ENCODE results near the gene CAMK2A. TPM values are rescaled to one million over a fixed set of nuclear protein-coding genes. Genes with fewer than 3 reads are reported as not detected.

The CAMK2A gene
- total and polyA plus RNA-seq, 2 of the 4 experiments (the other 2 are of a cell fraction) = 0.18 to 0.19 TPM

DNA sequence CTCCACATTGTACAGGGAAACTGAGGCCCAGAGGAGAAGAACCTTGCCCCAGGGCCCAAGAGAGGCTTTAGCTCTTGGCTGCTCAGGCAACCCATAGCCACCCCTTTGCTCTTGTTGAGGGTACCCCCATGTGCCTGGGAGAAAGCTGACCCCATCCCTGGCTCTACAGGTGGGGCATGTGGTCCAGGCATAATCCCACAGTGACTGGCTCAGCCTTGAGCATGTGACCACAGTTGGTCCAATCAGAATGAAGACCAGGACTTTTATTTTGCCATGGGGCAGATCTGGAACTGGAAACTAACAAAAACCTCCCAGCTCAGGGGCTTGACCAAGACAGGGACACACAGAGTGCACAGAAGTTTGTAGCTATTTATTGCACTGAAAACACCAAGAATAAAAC lies 70.4 kb downstream of the CAMK2A start:
- peak; percentile 12 for DNase-seq
- ChIA-PET CTCF (interaction anchor here (1.4 kb wide), 1 partner anchor 13 kb away, joined by 3 read pairs; no protein-coding TSS in a partner anchor), POLR2A (ENCODE audit: unreplicated experiment) (interaction anchor here (0.6 kb wide), 1 partner anchor 218 kb away, joined by 4 read pairs; the partner anchor contains the start of genes HMGXB3 and TIGD6)

More for the DNA sequence above, 70.4 kb downstream of the CAMK2A start:
- dilution Hi-C loops (cut with HindIII; ENCODE audit: low sequenced_read_pairs, unreplicated experiment) (no loop called here), intact Hi-C loops (cut with micrococcal nuclease) (loop anchor here (2.0 to 10.0 kb wide), 3 partner anchors 184 to 382 kb away; no protein-coding TSS in a partner anchor), in situ Hi-C loops (cut with MboI; ENCODE audit: low sequenced_read_pairs) (loop anchor here (10.0 to 25.0 kb wide), 3 partner anchors 214 to 582 kb away; partner anchors contain the start of genes HMGXB3 and TIGD6)
- Histone ChIP-seq H2BK20ac (ENCODE audit: low read depth, low read length) (no peak overlapping the region), H3K4me1 (ENCODE audit: control insufficient read depth, insufficient read depth, low read length) (no peaks in the 10 kb centered on the region), H3K9me1 (ENCODE audit: insufficient read depth, low read length) (no peaks in the 10 kb centered on the region), H2BK5ac (ENCODE audit: low read depth, low read length, poor library complexity, severe bottlenecking) (no peak overlapping the region), H3K23ac (ENCODE audit: low read depth, low read length) (no peak overlapping the region), H3K18ac (ENCODE audit: low read depth, low read length) (no peak overlapping the region), H2AK9ac (replicated peaks; ENCODE audit: low read depth, low read length, poor library complexity) (peak overlapping the region; percentile 65), H4K20me1 (ENCODE audit: insufficient read depth, low read length) (no peaks in the 10 kb centered on the region), H3K4ac (ENCODE audit: low read depth, low read length) (no peak overlapping the region), H3K4me3 (ENCODE audit: insufficient read depth, low read depth, low read length) (no peak overlapping the region), H4K5ac (ENCODE audit: low read depth, low read length) (no peak overlapping the region), H3K9ac (ENCODE audit: low read depth, low read length) (no peak overlapping the region), H3K9me3 (ENCODE audit: control insufficient read depth, insufficient read depth, low read length) (no peaks in the 10 kb centered on the region), H2BK15ac (ENCODE audit: low read depth, low read length) (no peak overlapping the region), H3K27me3 (ENCODE audit: control insufficient read depth, insufficient read depth, low read length) (no peaks in the 10 kb centered on the region; the same call in 1 of the 2 replicates), H2BK120ac (ENCODE audit: low read depth, low read length) (no peak overlapping the region), H4K8ac (ENCODE audit: low read depth in 2 of 2, low read length in 2 of 2) (no peak overlapping the region), H2AK5ac (ENCODE audit: low read depth, low read length) (0 out of 2 replicates have a peak overlapping the region, but pooled peaks have one; percentile 24), H3K4me2 (ENCODE audit: low read depth, low read length) (no peak overlapping the region), H2AFZ (replicated peaks; ENCODE audit: low read length, poor library complexity) (peak overlapping the region; percentile 24), H4K91ac (ENCODE audit: insufficient read depth, low read depth, low read length) (no peak overlapping the region), H3K79me1 (ENCODE audit: low read depth in 1 of 2, low read length in 2 of 2) (no peaks in the 10 kb centered on the region), H3K27ac (ENCODE audit: insufficient read depth, low read length) (no peak overlapping the region), H3K14ac (replicated peaks; ENCODE audit: low read depth, low read length) (no peak overlapping the region), H3K36me3 (ENCODE audit: control insufficient read depth, insufficient read depth, low read length) (no peaks in the 10 kb centered on the region), H3K56ac (ENCODE audit: extremely low read depth, insufficient read depth, low read length) (no peak overlapping the region)
- BruUV-seq (replicated peaks) = no TSS peak
- ATAC-seq (ENCODE audit: low read depth) = no peak
- no peak for TF ChIP-seq BHLHE40 (IDR thresholded peaks at IDR 0.05; ENCODE audit: low read depth, low read length)
- TF ChIP-seq, protein P1, sequence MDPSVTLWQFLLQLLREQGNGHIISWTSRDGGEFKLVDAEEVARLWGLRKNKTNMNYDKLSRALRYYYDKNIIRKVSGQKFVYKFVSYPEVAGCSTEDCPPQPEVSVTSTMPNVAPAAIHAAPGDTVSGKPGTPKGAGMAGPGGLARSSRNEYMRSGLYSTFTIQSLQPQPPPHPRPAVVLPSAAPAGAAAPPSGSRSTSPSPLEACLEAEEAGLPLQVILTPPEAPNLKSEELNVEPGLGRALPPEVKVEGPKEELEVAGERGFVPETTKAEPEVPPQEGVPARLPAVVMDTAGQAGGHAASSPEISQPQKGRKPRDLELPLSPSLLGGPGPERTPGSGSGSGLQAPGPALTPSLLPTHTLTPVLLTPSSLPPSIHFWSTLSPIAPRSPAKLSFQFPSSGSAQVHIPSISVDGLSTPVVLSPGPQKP (IDR thresholded peaks at IDR 0.05; ENCODE audit: borderline replicate concordance, low read depth, low read length) = no peak
- TF ChIP-seq NFE2L2 (IDR thresholded peaks at IDR 0.05; ENCODE audit: low read depth, low read length) = no peak
- TF ChIP-seq, protein P2, sequence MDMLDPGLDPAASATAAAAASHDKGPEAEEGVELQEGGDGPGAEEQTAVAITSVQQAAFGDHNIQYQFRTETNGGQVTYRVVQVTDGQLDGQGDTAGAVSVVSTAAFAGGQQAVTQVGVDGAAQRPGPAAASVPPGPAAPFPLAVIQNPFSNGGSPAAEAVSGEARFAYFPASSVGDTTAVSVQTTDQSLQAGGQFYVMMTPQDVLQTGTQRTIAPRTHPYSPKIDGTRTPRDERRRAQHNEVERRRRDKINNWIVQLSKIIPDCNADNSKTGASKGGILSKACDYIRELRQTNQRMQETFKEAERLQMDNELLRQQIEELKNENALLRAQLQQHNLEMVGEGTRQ (IDR thresholded peaks at IDR 0.05; ENCODE audit: low read depth, low read length) = peak; percentile 86

All from IMR-90 (cell line).